ENCODE results near the gene KDM7A. TPM values are rescaled to one million over a fixed set of nuclear protein-coding genes. Genes with fewer than 3 reads are reported as not detected.

Gene KDM7A
- polyA plus RNA-seq, 1 of the 3 experiments (the other 2 are of a cell fraction): 0.94 TPM

- H3K27me3 ChIP-seq (ENCODE audit: insufficient read depth): no peaks in the 10 kb centered on the region
- 67% methylated on average over 1 of the region's 1 CpG for WGBS (ENCODE audit: low lambda C conversion rate)
- H3K9me2 ChIP-seq: no peaks in the 10 kb centered on the region
- peaks cover 0 to 5% of the 10 kb centered on the region in 2 experiments for H3K36me3 ChIP-seq (replicated peaks in 1 of 2; ENCODE audit: control insufficient read depth in 1 of 2, insufficient read depth in 2 of 2, low read length in 1 of 2)
- H3K4me2 ChIP-seq: no peak overlapping the region
- CTCF ChIA-PET: interaction anchor here (1.0 to 2.0 kb wide), 3 partner anchors 8 to 100 kb away, joined by 3 to 5 read pairs (median 4); no protein-coding TSS in a partner anchor
- H3K9ac ChIP-seq: no peak overlapping the region
- H3K27ac ChIP-seq (ENCODE audit: low read depth in 2 of 2, low read length in 1 of 2): no peak overlapping the region
- H3F3A ChIP-seq (replicated peaks; ENCODE audit: insufficient read depth): no peaks in the 10 kb centered on the region
- no peaks in the 10 kb centered on the region for H3K79me2 ChIP-seq (ENCODE audit: insufficient read depth)
- H3K4me3 ChIP-seq (ENCODE audit: low read depth in 2 of 2, low read length in 1 of 2): no peak overlapping the region
- no peak for DNase-seq
- no peaks in the 10 kb centered on the region for H3K9me3 ChIP-seq
- TF ChIP-seq EZH2phosphoT487 (IDR thresholded peaks at IDR 0.05; ENCODE audit: borderline replicate concordance, low read depth): no peak
- no peak for TF ChIP-seq MEF2A (IDR thresholded peaks at IDR 0.05; ENCODE audit: borderline replicate concordance, low read depth)
- TF ChIP-seq USF2 (IDR thresholded peaks at IDR 0.05; ENCODE audit: borderline replicate concordance, low read depth, low read length): no peak
- TF ChIP-seq RAD21 (IDR thresholded peaks at IDR 0.05; ENCODE audit: low read length): no peak
- no peak for TF ChIP-seq ZBTB33 (IDR thresholded peaks at IDR 0.05; ENCODE audit: borderline replicate concordance, low read depth)
- no peak for TF ChIP-seq USF1 (IDR thresholded peaks at IDR 0.05; ENCODE audit: borderline replicate concordance, low read depth)
- no peak for TF ChIP-seq IRF3 (IDR thresholded peaks at IDR 0.05; ENCODE audit: low read depth, low read length)
- TF ChIP-seq RFX5 (IDR thresholded peaks at IDR 0.05; ENCODE audit: low read length): no peak
- no peak for TF ChIP-seq TCF12 (IDR thresholded peaks at IDR 0.05)
- TF ChIP-seq TEAD4 (IDR thresholded peaks at IDR 0.05; ENCODE audit: borderline replicate concordance, insufficient read depth): no peak
- TF ChIP-seq TAF1 (IDR thresholded peaks at IDR 0.05; ENCODE audit: borderline replicate concordance, low read depth, low read length): no peak
- no peak for TF ChIP-seq ELF1 (IDR thresholded peaks at IDR 0.05)
- no peak overlapping the region for H2AFZ ChIP-seq (ENCODE audit: low read depth)
- peaks cover 0 to 4% of the 10 kb centered on the region in 2 experiments; a peak in 1 of 4 replicates for H3K4me1 ChIP-seq (ENCODE audit: control insufficient read depth in 1 of 2, insufficient read depth in 2 of 2, low read depth in 1 of 2, low read length in 1 of 2)
- POLR2A ChIA-PET: no interaction called here
- no peaks in the 10 kb centered on the region for H4K20me1 ChIP-seq (ENCODE audit: insufficient read depth)
Observed at GRCh38 chr7:140048989-140049338, 127.8 kb downstream of the KDM7A start.

- H3F3A ChIP-seq (replicated peaks; ENCODE audit: insufficient read depth): no peaks in the 10 kb centered on the region
- H3K36me3 ChIP-seq (replicated peaks in 1 of 2; ENCODE audit: control insufficient read depth in 1 of 2, insufficient read depth in 2 of 2, low read length in 1 of 2): peaks cover 0 to 5% of the 10 kb centered on the region in 2 experiments
- DNase-seq: no peak
- no peak overlapping the region for H3K9ac ChIP-seq
- no peaks in the 10 kb centered on the region for H3K9me2 ChIP-seq
- no peak for TF ChIP-seq FOXJ3 (CRISPR knock-in tag; IDR thresholded peaks at IDR 0.05)
- no peak for TF ChIP-seq POLR2AphosphoS5 (IDR thresholded peaks at IDR 0.05; ENCODE audit: low read depth, low read length)
- no peak for TF ChIP-seq GATA2 (CRISPR knock-in tag; IDR thresholded peaks at IDR 0.05)
- no peak for TF ChIP-seq ZBTB33 (IDR thresholded peaks at IDR 0.05; ENCODE audit: borderline replicate concordance, low read depth)
- TF ChIP-seq SMC3 (IDR thresholded peaks at IDR 0.05; ENCODE audit: low read depth, low read length): no peak
- no peak for TF ChIP-seq GABPA (IDR thresholded peaks at IDR 0.05; ENCODE audit: low read depth)
- TF ChIP-seq RCOR1 (IDR thresholded peaks at IDR 0.05; ENCODE audit: low read length): no peak
- TF ChIP-seq NFIC (IDR thresholded peaks at IDR 0.05; ENCODE audit: borderline replicate concordance): no peak
- TF ChIP-seq TCF12 (IDR thresholded peaks at IDR 0.05): no peak
- no peak for TF ChIP-seq FOSL2 (IDR thresholded peaks at IDR 0.05; ENCODE audit: borderline replicate concordance, low read depth)
- no peak for TF ChIP-seq ELF1 (IDR thresholded peaks at IDR 0.05)
- TF ChIP-seq RAD21 (IDR thresholded peaks at IDR 0.05; ENCODE audit: low read length): no peak
- no peak for TF ChIP-seq RXRA (IDR thresholded peaks at IDR 0.05; ENCODE audit: borderline replicate concordance, low read depth)
- no peak for TF ChIP-seq MAX (IDR thresholded peaks at IDR 0.05; ENCODE audit: low read depth)
- WGBS (ENCODE audit: low lambda C conversion rate): 78% methylated on average over 4 of the region's 4 CpGs
- H3K4me3 ChIP-seq (ENCODE audit: low read depth in 2 of 2, low read length in 1 of 2): no peak overlapping the region
- CTCF ChIA-PET: interaction anchor here (1.5 to 2.0 kb wide), 2 partner anchors 9 to 31 kb away, joined by 4 to 5 read pairs; no protein-coding TSS in a partner anchor
- no peak overlapping the region for H3K27ac ChIP-seq (ENCODE audit: low read depth in 2 of 2, low read length in 1 of 2)
- no peak overlapping the region for H3K4me2 ChIP-seq
- peaks cover 0 to 4% of the 10 kb centered on the region in 2 experiments; a peak in 1 of 4 replicates for H3K4me1 ChIP-seq (ENCODE audit: control insufficient read depth in 1 of 2, insufficient read depth in 2 of 2, low read depth in 1 of 2, low read length in 1 of 2)
- no peaks in the 10 kb centered on the region for H3K9me3 ChIP-seq
- H3K79me2 ChIP-seq (ENCODE audit: insufficient read depth): no peaks in the 10 kb centered on the region
- no peaks in the 10 kb centered on the region for H4K20me1 ChIP-seq (ENCODE audit: insufficient read depth)
- no peaks in the 10 kb centered on the region for H3K27me3 ChIP-seq (ENCODE audit: insufficient read depth)
- POLR2A ChIA-PET: no interaction called here
- H2AFZ ChIP-seq (ENCODE audit: low read depth): no peak overlapping the region
Observed at GRCh38 chr7:140048138-140048537, 128.6 kb downstream of the KDM7A start.
